22Rv1 (cell line): ENCODE data around the gene BCOR.
A peak's percentile ranks its signal among the peaks of the same experiment; 100 is the strongest.

Experiments used
- H3K27ac ChIP-seq: fragments of 450-650 bp; 2 replicates; pipeline ENCODE4 v1.5.1; 2017
- ZFX ChIP-seq: fragments of 450-650 bp; IDR thresholded peaks from 2 replicates; pipeline ENCODE4 v1.6.1; 2017; ENCODE audit warnings: antibody characterized with exemption, borderline replicate concordance
- TF ChIP-seq, protein P1 (sequence below): fragments of 450-650 bp; IDR thresholded peaks from 2 replicates; pipeline ENCODE4 v1.5.1; 2017; ENCODE audit warnings: mild to moderate bottlenecking

Gene BCOR

GRCh38 chrX:40100141-40100536 lies 2.4 kb upstream of the BCOR start:
- peak overlapping the region; percentile 98 for H3K27ac ChIP-seq

GRCh38 chrX:40099055-40099958 lies 1.5 kb upstream of the BCOR start:
- H3K27ac ChIP-seq = peak overlapping the region; percentile 98
- TF ChIP-seq, protein P1, sequence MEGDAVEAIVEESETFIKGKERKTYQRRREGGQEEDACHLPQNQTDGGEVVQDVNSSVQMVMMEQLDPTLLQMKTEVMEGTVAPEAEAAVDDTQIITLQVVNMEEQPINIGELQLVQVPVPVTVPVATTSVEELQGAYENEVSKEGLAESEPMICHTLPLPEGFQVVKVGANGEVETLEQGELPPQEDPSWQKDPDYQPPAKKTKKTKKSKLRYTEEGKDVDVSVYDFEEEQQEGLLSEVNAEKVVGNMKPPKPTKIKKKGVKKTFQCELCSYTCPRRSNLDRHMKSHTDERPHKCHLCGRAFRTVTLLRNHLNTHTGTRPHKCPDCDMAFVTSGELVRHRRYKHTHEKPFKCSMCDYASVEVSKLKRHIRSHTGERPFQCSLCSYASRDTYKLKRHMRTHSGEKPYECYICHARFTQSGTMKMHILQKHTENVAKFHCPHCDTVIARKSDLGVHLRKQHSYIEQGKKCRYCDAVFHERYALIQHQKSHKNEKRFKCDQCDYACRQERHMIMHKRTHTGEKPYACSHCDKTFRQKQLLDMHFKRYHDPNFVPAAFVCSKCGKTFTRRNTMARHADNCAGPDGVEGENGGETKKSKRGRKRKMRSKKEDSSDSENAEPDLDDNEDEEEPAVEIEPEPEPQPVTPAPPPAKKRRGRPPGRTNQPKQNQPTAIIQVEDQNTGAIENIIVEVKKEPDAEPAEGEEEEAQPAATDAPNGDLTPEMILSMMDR = no peak
- TF ChIP-seq ZFX = no peak

More at GRCh38 chrX:40100141-40100536, 2.4 kb upstream of the BCOR start:
- TF ChIP-seq ZFX = no peak
- TF ChIP-seq, protein P1 = no peak

- TF ChIP-seq, protein P1 = no peak
- no peak for TF ChIP-seq ZFX
- peak overlapping the region; percentile 98 for H3K27ac ChIP-seq
Measured at GRCh38 chrX:40098264-40099054, 701 bp upstream of the BCOR start.

- H3K27ac ChIP-seq = peak overlapping the region; percentile 98
- TF ChIP-seq ZFX = no peak
- TF ChIP-seq, protein P1 = no peak
Measured at GRCh38 chrX:40097141-40097503, 636 bp downstream of the BCOR start.

GRCh38 chrX:40096395-40097091 lies 1.2 kb downstream of the BCOR start:
- TF ChIP-seq, protein P1 = no peak
- peak overlapping the region; percentile 98 for H3K27ac ChIP-seq

- TF ChIP-seq ZFX = no peak
- TF ChIP-seq, protein P1 = no peak
- peak overlapping the region; percentile 98 for H3K27ac ChIP-seq
Measured at GRCh38 chrX:40095583-40096394, 2.0 kb downstream of the BCOR start.
